PFSK-1 (cell line): ENCODE results near the gene CUX1.

Experiments used
- POLR2AphosphoS5 ChIP-seq: IDR thresholded peaks from 2 replicates; pipeline ENCODE4 v1.6.1; 2012; ENCODE audit warnings: low read depth, mild to moderate bottlenecking, control low read depth, low read length, moderate library complexity
- TAF1 ChIP-seq: IDR thresholded peaks from 2 replicates; pipeline ENCODE4 v1.6.1; 2012; ENCODE audit warnings: low read length, control low read depth, borderline replicate concordance; ENCODE audit not compliant: insufficient read depth
- TF ChIP-seq, protein P1 (sequence below), 2 experiments: IDR thresholded peaks; 2 replicates each; pipeline versions ENCODE4 v1.6.1 to v1.8.0; 2011 to 2012; ENCODE audit warnings: low read depth in 2 of 2, low read length in 2 of 2, control low read depth in 1 of 2, inconsistent platforms in 1 of 2, mild to moderate bottlenecking in 1 of 2, moderate library complexity in 1 of 2; ENCODE audit not compliant: insufficient read depth in 1 of 2

DNA sequence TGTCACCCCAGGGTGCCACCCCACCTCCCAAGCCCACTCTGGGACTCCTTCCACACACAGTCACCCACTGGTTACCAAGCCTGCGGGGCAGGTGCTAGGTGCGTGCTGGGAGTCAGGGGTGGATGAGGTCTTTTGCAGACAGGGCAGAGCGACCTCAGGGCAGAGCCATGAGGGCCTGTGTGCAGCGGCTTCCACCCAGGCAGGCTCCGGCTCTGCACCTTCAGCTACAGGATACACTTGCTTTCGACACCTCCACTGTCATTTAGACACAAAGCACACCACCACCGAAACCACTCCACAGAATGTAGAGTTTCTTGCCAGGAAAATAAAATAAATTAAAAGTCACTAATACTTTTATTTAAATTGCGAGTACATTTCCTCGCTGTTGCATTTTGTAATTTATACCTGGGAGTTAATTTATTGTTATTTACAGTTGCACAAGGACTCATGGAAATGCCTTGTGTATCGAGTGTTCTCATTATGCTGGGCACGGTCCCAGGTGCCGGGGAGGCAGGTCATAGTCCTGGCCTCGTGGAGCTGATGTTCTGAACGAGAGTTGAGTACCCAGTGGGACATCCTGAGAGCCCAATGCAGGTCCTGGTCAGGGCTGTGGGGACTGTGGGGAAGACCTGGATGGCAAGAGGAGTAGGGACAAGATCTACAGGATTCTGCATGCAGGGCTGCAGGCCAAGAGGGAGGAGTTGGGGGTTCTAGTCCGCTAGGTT is 127.8 kb downstream of the CUX1 start:
- TF ChIP-seq TAF1, result no peak
- TF ChIP-seq, protein P1, sequence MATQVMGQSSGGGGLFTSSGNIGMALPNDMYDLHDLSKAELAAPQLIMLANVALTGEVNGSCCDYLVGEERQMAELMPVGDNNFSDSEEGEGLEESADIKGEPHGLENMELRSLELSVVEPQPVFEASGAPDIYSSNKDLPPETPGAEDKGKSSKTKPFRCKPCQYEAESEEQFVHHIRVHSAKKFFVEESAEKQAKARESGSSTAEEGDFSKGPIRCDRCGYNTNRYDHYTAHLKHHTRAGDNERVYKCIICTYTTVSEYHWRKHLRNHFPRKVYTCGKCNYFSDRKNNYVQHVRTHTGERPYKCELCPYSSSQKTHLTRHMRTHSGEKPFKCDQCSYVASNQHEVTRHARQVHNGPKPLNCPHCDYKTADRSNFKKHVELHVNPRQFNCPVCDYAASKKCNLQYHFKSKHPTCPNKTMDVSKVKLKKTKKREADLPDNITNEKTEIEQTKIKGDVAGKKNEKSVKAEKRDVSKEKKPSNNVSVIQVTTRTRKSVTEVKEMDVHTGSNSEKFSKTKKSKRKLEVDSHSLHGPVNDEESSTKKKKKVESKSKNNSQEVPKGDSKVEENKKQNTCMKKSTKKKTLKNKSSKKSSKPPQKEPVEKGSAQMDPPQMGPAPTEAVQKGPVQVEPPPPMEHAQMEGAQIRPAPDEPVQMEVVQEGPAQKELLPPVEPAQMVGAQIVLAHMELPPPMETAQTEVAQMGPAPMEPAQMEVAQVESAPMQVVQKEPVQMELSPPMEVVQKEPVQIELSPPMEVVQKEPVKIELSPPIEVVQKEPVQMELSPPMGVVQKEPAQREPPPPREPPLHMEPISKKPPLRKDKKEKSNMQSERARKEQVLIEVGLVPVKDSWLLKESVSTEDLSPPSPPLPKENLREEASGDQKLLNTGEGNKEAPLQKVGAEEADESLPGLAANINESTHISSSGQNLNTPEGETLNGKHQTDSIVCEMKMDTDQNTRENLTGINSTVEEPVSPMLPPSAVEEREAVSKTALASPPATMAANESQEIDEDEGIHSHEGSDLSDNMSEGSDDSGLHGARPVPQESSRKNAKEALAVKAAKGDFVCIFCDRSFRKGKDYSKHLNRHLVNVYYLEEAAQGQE (IDR thresholded peaks at IDR 0.05; ENCODE audit: insufficient read depth in 1 of 2, low read depth in 2 of 2, low read length in 2 of 2), result no peak
- TF ChIP-seq POLR2AphosphoS5, result no peak
